GM04504 (cell line): ENCODE measurements around the gene AMDHD1.

Experiments used
- DNase-seq: peaks from one replicate; pipeline ENCODE4 v3.0.0-alpha.2; 2012; ENCODE audit warnings: low read depth

Gene AMDHD1

DNA sequence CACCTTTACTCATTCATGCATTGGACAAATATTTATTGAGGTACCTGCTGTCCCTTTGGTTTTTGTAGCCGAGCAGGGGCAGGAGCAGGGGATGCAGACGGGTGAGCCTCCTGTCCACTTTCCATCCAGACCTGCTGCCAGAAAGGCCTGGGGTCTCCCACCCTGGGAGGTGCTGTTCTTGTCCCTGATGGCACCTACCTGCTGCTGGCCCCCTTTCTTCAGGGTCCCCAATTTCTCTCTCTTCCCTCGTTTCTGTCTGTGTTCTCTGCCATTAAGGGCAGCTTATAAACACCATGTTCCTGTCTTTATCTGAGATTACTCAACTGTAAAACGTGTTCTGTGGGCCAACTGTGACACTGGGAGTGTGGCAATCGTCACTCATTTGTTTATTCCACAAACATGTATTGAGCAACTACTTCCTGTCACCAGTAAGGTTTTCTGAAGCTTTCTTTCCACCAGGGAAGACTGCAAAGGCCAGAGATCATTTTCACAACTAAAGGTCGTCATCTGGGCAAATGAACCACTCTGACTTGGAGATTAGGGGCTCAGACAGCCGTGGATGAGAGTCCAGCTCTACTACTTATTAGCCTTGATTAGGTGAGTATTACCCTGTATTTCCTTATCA lies 53.0 kb downstream of the AMDHD1 start, which contains the start of gene HAL:
Gene HAL (minus strand): TSS at position 311 of the 625 bp plus-strand sequence. CDS start 434 bp downstream, outside the sequence.
- DNase-seq = no peak

DNA sequence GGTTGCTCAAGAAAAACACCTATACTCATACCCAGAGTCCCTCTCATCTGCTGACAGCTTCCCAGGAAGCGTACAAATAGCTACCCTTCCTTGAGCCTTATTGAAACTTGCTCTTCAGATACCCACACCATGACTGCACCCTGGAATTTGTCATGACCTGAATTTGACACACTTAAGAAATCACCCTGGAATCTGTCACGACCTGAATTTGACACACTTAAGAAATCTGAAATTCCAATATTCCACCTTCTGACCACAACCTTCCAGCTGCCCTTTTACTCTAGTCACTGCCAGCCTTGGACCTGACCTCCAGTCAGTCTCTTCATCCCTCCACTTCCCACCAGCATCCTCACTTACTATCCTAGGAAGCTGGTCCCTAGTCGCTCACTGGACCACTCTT lies 54.1 kb downstream of the AMDHD1 start:
- no peak for DNase-seq

DNA sequence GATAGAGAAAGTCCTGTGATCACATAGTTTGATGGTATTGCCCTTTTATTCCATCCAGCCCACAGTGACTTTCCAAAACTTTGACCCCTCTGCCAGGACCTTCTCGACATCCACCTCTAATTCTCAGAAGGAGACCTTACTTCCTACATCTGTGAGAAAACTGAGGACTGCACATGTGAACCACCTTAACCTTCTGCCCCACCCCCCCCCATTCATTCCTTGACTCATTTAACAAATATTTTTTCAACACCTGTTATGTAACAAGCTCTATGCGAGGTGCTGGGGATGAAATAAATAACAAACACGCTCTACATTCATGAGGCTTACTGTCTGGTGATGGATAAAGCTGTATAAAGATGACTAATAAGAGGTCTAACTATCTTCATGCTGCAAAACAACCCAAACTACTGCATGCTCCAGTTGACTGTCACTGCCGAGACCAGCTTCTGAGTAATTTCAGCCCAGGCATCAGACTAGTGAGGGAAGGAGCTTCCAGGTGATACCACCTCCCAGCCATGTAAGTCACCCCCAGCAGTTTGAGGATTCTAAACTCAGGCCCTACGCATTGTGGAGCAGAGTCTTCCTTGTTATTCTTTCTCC lies 54.9 kb downstream of the AMDHD1 start:
- DNase-seq = no peak

DNA sequence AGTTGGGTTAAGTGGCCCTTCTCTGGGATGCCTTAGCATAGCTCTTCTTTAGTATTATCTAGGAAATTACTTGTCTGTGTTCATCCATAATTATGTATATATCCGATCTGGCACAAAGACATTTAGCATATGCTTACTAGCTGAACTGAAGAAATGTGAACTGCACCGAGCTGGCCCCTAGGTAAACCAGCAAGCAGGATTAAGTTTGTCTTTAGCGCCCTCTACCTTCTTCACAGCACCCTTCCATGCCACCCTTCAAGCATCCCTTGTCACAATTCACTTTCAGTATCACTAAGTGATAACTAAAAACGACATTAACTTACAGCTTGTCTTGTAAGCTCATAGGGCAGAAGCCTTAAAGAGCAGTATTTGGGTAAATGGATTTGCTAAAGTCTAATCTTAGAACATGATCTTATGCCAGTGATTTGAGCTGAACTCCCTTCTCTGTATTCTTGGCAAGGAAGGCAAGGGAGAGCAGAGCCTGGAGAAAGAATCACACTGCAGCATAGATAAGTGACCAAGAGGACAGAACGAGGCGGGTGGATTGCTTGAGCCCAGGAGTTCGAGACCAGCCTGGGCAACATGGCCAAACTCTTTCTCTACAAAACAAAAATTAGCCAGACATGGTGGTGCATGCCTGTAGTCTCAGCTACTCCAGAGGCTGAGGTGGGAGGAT lies 55.6 kb downstream of the AMDHD1 start:
- DNase-seq = peak; percentile 28

DNA sequence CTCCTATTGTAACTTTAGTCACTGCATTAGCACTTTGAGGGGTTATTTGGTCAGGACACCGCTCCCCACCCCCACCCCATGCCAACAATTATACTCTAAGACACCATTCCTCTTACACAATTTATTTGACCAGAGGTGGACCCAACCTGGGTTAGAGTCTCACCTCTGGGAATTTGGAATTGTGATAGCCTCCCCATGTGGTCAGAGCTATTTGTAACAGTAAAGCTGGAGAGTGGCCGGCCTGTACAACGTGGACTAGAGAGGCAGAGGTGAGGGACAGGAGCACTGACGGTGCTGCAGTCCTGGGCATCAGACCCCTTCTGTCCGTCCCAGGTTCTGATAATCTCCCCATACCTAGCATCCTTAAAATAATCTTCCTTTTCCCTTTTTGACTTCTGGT lies 56.4 kb downstream of the AMDHD1 start:
- no peak for DNase-seq

DNA sequence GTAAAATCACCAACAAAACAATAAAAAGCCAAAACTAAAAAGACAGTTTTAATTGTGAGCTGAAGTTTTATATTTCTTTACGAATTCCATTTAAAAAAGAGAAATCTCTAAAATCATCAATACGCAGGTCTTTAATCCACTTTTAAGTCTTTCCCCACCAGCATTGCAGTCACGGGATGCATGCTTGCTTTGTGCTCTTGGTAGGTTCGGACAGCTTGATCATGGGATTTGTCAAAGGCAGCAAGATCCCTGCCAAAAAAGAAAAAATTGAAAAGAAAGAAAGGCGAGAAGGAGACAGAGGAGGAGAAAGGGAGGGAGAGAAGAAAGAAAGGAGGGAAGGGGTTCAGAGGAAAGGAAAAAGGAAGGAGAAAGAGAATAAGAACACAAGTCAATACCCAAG lies 57.7 kb downstream of the AMDHD1 start:
- no peak for DNase-seq

DNA sequence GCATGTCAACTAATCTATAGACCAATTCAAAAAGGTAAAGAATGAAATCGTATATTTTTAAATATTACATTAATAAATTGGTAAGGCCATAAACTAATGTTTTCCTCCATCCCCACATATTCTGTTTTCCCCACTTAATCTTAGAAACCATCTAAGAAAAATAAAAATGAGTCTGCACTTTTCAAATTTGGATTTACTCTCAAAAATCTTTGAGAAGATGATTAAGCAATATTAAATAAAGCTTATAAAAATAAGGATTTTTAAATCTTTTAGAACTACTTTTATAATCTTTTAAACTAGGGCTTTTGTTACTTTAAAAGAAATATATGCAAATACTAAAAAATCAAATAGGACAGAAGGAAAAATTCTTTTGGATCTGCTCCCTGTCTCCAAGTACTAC lies 63.6 kb downstream of the AMDHD1 start:
- DNase-seq = no peak

DNA sequence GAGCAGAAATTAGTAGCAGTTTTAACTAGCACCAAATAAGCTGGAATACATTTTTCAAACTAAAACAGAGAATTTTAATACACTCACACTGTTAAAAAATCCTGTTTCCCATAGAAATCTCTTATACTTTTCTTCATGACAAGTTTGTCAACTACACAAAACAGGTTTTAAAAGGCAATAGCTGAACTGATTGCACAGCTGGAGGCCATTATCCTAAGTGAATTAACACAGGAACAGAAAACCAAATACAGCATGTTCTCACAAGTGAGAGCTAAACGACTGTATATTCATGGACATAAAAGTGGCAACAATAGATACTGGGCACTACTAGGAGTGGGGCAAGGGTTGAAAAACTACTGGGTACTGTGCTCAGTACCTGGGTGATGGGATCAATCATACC lies 64.6 kb downstream of the AMDHD1 start:
- no peak for DNase-seq

DNA sequence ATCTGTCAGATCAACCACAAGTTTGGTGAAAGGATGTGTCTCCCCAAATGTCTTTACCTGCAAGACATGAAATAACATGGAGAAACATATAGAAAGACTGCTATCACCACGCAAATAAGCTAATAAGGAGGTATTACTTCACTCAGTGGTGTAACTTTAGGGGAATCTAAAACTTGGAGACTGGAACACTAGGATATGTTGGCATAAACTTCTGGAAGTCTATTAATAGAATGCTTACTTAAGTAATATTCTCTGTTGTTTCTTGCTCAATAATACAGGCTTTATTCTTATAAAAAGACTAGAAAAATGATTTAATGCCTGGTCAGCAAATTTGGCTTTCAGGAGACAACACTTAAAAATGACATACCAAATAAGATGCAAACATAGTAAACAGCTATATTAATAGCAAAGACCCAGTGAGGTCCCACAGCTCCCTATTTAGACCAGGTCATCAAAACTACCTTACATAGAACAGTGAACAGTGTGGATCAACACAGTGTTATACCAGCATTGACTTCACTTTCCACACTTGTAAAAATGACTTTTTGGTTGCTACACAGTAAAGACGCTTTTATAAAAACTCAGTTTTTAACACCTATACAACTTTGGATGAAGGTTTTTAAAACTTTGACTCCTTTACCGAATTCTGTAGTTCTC lies 71.9 kb downstream of the AMDHD1 start:
- no peak for DNase-seq

DNA sequence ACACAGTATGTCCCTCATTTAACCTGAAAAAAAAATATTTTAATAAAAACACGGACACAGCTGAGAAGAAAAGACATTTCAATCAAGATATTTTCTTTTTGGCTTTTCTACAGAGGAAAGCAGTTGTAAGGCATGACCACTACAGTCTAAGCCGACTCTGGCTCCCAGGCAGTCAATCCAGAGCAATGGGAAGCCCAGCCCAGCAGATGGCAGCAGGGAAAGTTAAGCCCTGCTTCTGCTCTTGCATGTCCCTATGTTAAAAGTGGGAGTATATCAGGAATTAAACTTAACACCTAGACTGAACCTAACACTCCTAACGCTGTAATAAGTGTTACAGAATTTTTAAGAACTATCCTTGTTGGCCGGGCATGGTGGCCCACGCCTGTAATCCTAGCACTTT lies 72.5 kb downstream of the AMDHD1 start:
- DNase-seq = no peak
